GM21447 (cell line): ENCODE data around the gene SAG.
A peak's percentile ranks its signal among the peaks of the same experiment; 100 is the strongest.

Experiments used
- ATAC-seq: cut with Tn5 transposase; IDR thresholded peaks from one replicate; pipeline ENCODE4 v1.9.1; 2021; ENCODE audit not compliant: unreplicated experiment

Gene SAG

DNA sequence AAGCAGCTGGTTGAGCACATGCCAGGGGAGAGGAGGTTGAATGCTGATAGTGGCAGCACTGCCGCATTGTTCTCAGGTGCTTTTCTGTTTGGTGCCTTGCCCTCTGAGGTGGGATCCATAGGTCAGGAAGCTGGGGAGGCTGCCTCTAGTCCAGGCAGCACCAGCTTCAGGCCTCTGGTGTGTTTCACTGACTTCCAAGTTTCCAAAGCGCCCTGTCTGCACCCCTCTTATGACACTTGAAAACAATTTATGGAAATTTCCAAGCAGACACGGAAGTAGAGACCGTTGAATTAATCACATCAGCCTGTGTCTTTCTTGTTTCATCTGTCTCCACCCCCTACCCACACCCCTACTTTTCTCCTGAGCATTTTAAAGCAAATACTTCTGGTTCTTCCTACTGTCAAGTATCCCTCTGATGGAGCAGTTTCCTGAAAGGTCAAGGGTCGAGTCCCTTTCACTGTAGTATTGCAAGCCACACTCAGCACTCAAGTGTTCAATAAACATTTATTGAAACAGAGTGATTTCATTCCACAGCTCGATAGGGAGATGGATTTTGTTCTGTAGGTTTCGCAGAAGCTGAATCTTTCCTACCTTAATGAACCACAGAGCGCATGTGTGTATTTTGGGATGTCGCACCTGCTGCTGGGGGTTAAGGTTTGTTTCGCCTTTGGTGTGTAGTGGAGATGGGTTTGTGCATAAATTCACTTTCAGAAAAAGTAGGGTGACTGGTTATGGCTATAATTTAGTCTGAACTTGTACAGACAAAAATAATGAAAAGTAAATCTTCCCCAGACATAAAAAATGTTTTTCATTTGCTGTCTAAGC is 68.1 kb downstream of the SAG start:
- ATAC-seq: no peak

DNA sequence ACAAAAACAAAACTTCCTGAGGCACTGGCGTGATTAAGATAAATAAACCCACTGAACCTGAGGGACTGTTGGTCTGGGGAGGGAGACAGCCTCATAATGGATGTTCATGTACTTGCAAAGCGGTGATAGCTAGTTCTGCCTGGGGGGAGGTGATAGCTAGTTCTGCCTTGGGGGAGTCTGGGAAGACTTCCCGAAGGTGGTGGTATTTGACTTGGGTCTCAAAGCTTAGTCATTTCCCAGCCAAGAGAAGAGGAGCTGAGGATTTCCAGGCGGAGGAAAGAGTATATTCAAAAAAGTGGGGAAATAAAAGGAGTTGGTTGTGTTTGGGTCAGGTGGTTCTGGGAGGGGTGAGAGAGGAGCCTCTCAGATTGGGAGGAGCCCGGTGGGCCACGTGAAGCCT is 71.4 kb downstream of the SAG start:
- no peak for ATAC-seq

DNA sequence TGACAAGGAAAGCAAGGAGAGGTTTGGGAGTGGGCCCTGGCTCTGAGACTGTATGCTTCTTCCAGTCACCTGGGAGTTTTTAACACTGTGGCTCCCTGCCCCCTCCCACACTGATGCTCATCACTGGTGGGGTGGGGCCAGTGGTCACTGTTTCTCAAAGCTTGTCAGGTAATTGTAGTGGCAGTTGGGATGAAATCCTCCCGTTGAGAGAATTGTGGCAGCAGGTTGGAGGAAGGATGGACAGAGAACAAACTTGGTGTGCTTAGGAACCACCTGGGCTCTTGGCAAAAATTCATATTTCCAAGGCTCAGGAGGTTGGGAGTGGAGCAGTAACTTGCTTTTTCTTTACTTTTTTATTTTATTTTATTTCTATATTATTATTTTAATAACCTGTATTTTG is 71.8 kb downstream of the SAG start:
- no peak for ATAC-seq

DNA sequence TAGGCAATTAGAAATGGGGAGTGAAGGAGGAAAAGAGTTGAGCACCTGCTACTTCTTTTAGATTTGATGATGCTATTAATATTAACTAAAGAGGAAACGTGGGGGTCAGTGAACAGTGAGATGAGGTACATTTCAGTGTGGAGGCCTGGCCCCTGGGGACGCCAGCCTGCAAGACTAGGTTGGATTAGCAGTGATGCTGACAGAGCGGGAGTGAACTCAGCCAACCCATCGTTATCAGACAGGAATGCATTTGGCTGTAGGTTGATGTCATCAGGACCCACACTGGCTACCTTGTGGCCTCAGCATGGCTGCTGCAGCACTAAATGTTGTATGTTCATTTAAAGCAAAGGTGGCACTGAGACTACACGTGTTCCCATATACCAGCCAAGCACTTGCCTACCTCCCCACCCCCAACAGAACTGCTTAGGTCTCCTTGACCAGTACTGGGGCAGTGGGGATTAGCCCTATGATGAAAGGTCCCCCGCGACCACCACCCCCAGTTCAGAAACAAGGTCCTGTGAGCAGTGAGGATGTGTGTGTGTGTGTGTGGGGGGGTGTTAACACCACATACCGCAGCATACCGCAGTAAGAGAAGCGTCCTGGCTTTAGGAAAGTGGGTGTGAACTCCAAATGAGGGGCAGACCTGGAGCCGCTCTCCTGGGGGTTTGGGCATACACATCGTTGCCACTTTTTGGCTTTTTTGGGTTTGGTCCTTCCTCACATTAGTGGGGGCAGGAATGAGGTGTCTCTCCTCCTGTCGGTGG is 72.7 kb downstream of the SAG start:
- peak; percentile 41 for ATAC-seq

- no peak for ATAC-seq
Measured at GRCh38 chr2:233380995-233381637, 73.5 kb downstream of the SAG start.

- no peak for ATAC-seq
Measured at GRCh38 chr2:233381638-233381995, 74.0 kb downstream of the SAG start.

GRCh38 chr2:233384015-233384414 is 76.4 kb downstream of the SAG start:
- ATAC-seq: no peak

DNA sequence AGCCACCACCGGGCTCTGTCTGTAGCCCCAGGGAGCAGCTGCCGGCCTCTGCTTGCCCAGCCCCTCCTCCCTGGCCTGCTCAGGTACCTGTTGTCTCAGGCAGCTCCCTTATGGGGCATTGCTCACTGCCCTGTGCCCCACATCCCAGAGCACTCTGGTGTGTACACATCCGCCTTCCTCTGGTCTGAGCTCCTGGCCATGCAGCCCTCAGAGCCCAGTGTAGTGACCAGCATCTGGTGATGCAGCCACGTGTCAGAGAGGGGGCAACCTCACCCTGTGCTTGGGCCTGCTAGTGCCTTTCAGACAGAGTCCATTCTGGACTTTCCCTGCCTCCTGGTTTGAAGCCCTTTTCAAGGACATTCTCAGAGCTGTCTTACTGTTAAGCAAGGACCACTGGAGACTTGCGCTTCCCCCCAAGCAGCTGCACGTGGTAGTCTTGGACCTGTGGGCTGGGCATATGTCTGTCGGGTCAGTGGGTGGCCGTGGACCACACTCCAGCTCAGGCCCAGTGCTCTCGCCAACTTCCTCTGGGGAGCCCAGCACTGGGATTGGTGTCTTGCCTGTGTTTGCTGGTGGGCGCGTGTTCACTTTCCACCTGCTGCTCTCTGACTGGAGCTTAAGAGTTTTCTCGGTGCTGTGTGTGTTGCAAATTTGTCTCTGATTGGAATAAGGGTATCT is 77.3 kb downstream of the SAG start:
- peak; percentile 11 for ATAC-seq

- ATAC-seq: peak; percentile 65
Measured at GRCh38 chr2:233385489-233386044, 78.0 kb downstream of the SAG start.

DNA sequence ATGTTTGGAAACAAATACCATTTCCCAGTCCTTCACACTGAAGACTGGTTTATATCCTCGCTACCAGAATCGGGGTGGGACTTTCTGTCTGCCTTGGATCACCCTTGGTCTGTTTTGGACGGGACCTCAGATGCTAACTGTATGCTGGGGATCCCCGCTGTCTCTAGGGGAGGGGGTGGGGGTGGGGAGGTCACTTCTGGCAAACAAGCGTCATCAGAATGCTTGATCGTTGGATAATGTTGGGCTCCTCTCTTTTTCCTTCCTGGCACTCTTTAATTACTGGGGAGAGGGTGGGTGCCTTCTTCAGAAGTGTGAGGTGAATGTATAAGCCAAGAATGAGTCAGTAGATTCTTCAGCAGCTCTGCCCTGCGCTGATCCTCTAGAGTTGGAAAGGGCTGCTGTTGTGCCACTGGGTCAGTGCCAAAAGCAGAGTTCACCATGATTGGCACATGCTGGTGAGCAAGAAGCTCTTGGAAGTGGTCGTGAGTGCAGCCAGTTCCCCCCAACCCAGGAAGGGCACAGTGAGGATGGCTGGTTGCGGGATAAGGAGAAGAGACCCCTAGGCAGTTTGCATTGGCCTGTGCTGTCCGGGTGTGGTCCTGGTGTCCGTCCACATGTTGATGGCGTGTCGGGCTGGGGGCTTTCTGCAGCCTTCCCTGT is 78.9 kb downstream of the SAG start:
- ATAC-seq: no peak

DNA sequence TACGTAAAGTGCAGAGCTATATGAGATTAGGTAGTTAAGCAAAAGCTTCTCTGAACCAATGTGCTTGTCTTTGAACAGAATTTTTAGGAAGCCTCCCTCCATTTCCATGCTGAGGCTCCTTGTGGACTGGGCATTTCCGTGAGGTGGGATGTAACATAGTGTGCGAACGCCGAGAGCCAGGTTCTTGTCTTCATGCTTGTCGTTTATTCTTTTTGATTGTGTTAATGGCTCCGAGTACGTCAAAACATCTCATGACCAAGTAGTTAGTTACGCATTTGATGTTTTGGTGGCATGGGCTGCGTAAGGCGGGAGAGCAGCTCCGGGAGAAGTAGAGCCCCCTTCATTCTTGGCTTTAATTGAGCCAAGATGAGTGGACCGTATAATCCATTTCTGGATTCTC is 79.6 kb downstream of the SAG start:
- ATAC-seq: no peak

GRCh38 chr2:233387667-233388528 is 80.3 kb downstream of the SAG start:
- no peak for ATAC-seq

DNA sequence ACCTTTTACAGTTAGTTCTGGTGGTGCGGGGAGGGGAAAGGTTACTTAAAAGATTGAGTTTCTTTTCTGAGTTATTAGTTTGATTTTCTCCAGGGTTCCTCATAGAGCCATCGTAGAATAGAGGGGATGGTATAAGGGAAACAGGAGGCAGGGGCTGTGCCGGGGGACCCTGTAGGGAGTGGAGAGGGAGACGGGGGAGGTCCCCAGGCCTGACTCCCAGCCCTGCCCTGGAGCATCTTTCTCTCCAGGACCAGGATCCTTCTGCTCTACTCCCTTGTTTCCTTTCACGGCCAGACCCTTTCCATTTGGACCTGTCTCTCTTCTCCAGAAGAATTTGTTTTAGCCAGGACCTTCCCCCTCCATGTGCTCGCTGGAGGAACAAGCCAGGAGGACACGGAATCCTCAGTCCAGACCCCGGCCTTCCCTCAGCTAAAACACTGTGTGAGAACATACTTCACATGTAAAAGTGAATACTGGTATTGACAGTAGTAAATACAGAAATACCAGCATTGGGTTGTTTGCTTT is 82.0 kb downstream of the SAG start:
- ATAC-seq: no peak

GRCh38 chr2:233395687-233396086 is 88.1 kb downstream of the SAG start:
- no peak for ATAC-seq
